T-helper 17 cell (primary cell): ENCODE data around the gene TMEM151B. TPM values are rescaled to one million over a fixed set of nuclear protein-coding genes. Genes with fewer than 3 reads are reported as not detected.
"Not testable (repeated sequence)": the region's sequence is repeated elsewhere in the genome, so short reads cannot be mapped to it uniquely, and the experiment has no call there.

ENCODE experiments used
- ATAC-seq: fragments of 150-1000 bp; cut with Tn5 transposase; 2 replicates; pipeline ENCODE4 v1.10.0; 2021; ENCODE audit warnings: mild to moderate bottlenecking, moderate library complexity
- DNase-seq, 3 donors: peaks; one replicate each; pipeline versions ENCODE4 v3.0.0 to v3.0.0-alpha.2; 2020 to 2021
- H3K9me3 ChIP-seq: one replicate; pipeline ENCODE4 v1.7.0; 2013; ENCODE audit warnings: low read length, mild to moderate bottlenecking; ENCODE audit not compliant: control insufficient read depth, poor library complexity, severe bottlenecking
- H3K27ac Mint-ChIP-seq: one replicate; pipeline ENCODE4 v1.8.0; 2022; ENCODE audit warnings: mild to moderate bottlenecking, moderate library complexity, mixed read lengths
- H3K27me3 Mint-ChIP-seq: one replicate; pipeline ENCODE4 v1.8.0; 2022; ENCODE audit warnings: mixed read lengths
- H3K36me3 Mint-ChIP-seq: one replicate; pipeline ENCODE4 v1.8.0; 2022; ENCODE audit warnings: low read depth, mixed read lengths
- H3K4me1 Mint-ChIP-seq: one replicate; pipeline ENCODE4 v1.8.0; 2022; ENCODE audit warnings: mild to moderate bottlenecking, mixed read lengths
- H3K4me3 Mint-ChIP-seq: one replicate; pipeline ENCODE4 v1.8.0; 2022; ENCODE audit warnings: mild to moderate bottlenecking, moderate library complexity, mixed read lengths
- total RNA-seq, 4 donors: library from RNA in 2 of 4; stranded (reverse) in 2 of 4; gene quantifications; one replicate each; pipeline ENCODE4 v1.2.3 and lab custom pipeline; 2022 to 2026

Gene TMEM151B
- total RNA-seq, 2 donors from 2014 or later, result not detected

- Mint-ChIP-seq H3K27ac (no peak overlapping the region), H3K36me3 (no peaks in the 10 kb centered on the region)
- no peak for ATAC-seq
Measured at GRCh38 chr6:44228031-44228430, 42.2 kb upstream of the TMEM151B start.

GRCh38 chr6:44228433-44228832 is 41.8 kb upstream of the TMEM151B start:
- DNase-seq, result no peak
- Mint-ChIP-seq H3K4me1 (peaks cover 11% of the 10 kb centered on the region), H3K27ac (no peak overlapping the region), H3K27me3 (no peaks in the 10 kb centered on the region), H3K4me3 (no peak overlapping the region), H3K36me3 (no peaks in the 10 kb centered on the region)
- H3K9me3 ChIP-seq, result no peaks in the 10 kb centered on the region
- no peak for ATAC-seq

More at GRCh38 chr6:44228031-44228430, 42.2 kb upstream of the TMEM151B start:
- Mint-ChIP-seq H3K4me3 (no peak overlapping the region), H3K27me3 (no peaks in the 10 kb centered on the region), H3K4me1 (peaks cover 12% of the 10 kb centered on the region)
- no peaks in the 10 kb centered on the region for H3K9me3 ChIP-seq
- no peak for DNase-seq

- peaks cover 13% of the 10 kb centered on the region for H3K4me1 Mint-ChIP-seq
Measured at GRCh38 chr6:44228836-44229235, 41.4 kb upstream of the TMEM151B start.

GRCh38 chr6:44229376-44230033 is 40.7 kb upstream of the TMEM151B start:
- H3K27ac Mint-ChIP-seq, result no peak overlapping the region
- peaks cover 6% of the 10 kb centered on the region for H3K4me1 Mint-ChIP-seq
- no peaks in the 10 kb centered on the region for H3K9me3 ChIP-seq
- no peaks in the 10 kb centered on the region for H3K27me3 Mint-ChIP-seq
- DNase-seq (no peak), ATAC-seq (no peak)
- no peak overlapping the region for H3K4me3 Mint-ChIP-seq
- no peaks in the 10 kb centered on the region for H3K36me3 Mint-ChIP-seq

More at GRCh38 chr6:44228836-44229235, 41.4 kb upstream of the TMEM151B start:
- no peak overlapping the region for H3K27ac Mint-ChIP-seq
- DNase-seq (no peak), ATAC-seq (no peak)
- H3K4me3 Mint-ChIP-seq, result no peak overlapping the region
- H3K27me3 Mint-ChIP-seq, result no peaks in the 10 kb centered on the region
- no peaks in the 10 kb centered on the region for H3K36me3 Mint-ChIP-seq
- no peaks in the 10 kb centered on the region for H3K9me3 ChIP-seq

GRCh38 chr6:44230034-44230675 is 40.1 kb upstream of the TMEM151B start:
- Mint-ChIP-seq H3K36me3 (no peaks in the 10 kb centered on the region), H3K27ac (no peak overlapping the region), H3K4me3 (no peak overlapping the region), H3K27me3 (no peaks in the 10 kb centered on the region), H3K4me1 (peaks cover 2% of the 10 kb centered on the region)
- no peak for DNase-seq
- no peak for ATAC-seq
- H3K9me3 ChIP-seq, result no peaks in the 10 kb centered on the region

GRCh38 chr6:44231426-44231825 is 38.8 kb upstream of the TMEM151B start:
- not testable (repeated sequence) for H3K27me3 Mint-ChIP-seq, H3K27ac Mint-ChIP-seq, H3K36me3 Mint-ChIP-seq, DNase-seq, H3K4me1 Mint-ChIP-seq, H3K9me3 ChIP-seq, H3K4me3 Mint-ChIP-seq, ATAC-seq

- no peak for DNase-seq
Measured at GRCh38 chr6:44232676-44233566, 37.3 kb upstream of the TMEM151B start.

GRCh38 chr6:44233567-44234100 is 36.6 kb upstream of the TMEM151B start:
- peaks cover 12% of the 10 kb centered on the region for H3K4me1 Mint-ChIP-seq
- no peaks in the 10 kb centered on the region for H3K36me3 Mint-ChIP-seq
- ATAC-seq (no peak), DNase-seq (no peak)
- H3K9me3 ChIP-seq, result no peaks in the 10 kb centered on the region
- no peak overlapping the region for H3K4me3 Mint-ChIP-seq
- H3K27me3 Mint-ChIP-seq, result no peaks in the 10 kb centered on the region
- no peak overlapping the region for H3K27ac Mint-ChIP-seq

More at GRCh38 chr6:44232676-44233566, 37.3 kb upstream of the TMEM151B start:
- Mint-ChIP-seq H3K27me3 (no peaks in the 10 kb centered on the region), H3K27ac (no peak overlapping the region), H3K4me3 (no peak overlapping the region), H3K4me1 (peaks cover 6% of the 10 kb centered on the region), H3K36me3 (no peaks in the 10 kb centered on the region)
- no peaks in the 10 kb centered on the region for H3K9me3 ChIP-seq
- ATAC-seq, result no peak

- H3K4me3 Mint-ChIP-seq, result no peak overlapping the region
- H3K36me3 Mint-ChIP-seq, result no peaks in the 10 kb centered on the region
- no peaks in the 10 kb centered on the region for H3K27me3 Mint-ChIP-seq
- no peak for ATAC-seq
- H3K4me1 Mint-ChIP-seq, result peaks cover 13% of the 10 kb centered on the region
- DNase-seq, result no peak
- H3K9me3 ChIP-seq, result no peaks in the 10 kb centered on the region
- no peak overlapping the region for H3K27ac Mint-ChIP-seq
Measured at GRCh38 chr6:44234101-44235025, 35.9 kb upstream of the TMEM151B start.

- Mint-ChIP-seq H3K4me1 (peaks cover 13% of the 10 kb centered on the region), H3K36me3 (no peaks in the 10 kb centered on the region), H3K27me3 (no peaks in the 10 kb centered on the region), H3K27ac (no peak overlapping the region), H3K4me3 (no peak overlapping the region)
- no peaks in the 10 kb centered on the region for H3K9me3 ChIP-seq
- no peak for ATAC-seq
- DNase-seq, result no peak
Measured at GRCh38 chr6:44235269-44235668, 35.0 kb upstream of the TMEM151B start.

- no peak overlapping the region for H3K27ac Mint-ChIP-seq
- H3K27me3 Mint-ChIP-seq, result no peaks in the 10 kb centered on the region
- H3K4me1 Mint-ChIP-seq, result peaks cover 13% of the 10 kb centered on the region
- no peak for DNase-seq
- no peaks in the 10 kb centered on the region for H3K36me3 Mint-ChIP-seq
- no peaks in the 10 kb centered on the region for H3K9me3 ChIP-seq
- no peak for ATAC-seq
- no peak overlapping the region for H3K4me3 Mint-ChIP-seq
Measured at GRCh38 chr6:44235891-44236516, 34.2 kb upstream of the TMEM151B start.
